ENCODE results near the gene C6orf15. TPM values are rescaled to one million over a fixed set of nuclear protein-coding genes. Genes with fewer than 3 reads are reported as not detected.

Gene C6orf15
- total RNA-seq, 4 donors from 2014 or later, result not detected

DNA sequence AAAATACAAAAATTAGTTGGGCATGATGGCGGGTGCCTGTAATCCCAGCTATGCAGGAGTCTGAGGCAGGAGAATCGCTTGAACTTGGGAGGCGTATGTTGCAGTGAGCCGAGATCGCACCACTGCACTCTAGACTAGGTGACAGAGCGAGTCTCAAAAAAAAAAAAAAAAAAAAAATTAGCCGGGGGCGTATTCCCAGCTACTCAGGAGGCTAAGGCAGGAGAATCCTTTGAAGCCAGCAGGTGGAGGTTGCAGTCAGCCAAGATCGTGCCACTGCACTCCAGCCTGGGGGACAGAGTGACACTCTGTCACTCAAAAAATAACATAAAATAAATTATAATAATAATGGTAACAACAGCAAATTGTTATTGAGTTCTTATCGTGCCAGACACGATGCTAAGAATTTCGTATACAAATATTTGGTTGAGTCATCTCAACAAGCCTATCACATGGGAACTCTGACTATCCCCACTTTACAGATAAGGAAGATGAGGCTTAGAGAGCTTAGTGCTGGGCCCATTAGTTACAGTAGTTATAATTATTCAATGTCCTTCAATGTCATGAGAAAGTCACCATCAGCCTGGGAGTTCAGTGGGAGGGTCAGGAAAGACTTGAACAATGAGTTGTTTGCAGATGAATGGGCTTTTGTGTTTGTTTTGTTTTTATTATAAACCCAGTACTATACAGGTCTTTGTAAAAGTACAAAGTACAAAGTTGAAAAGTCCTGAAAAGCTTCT lies 19.4 kb downstream of the C6orf15 start:
- no peak overlapping the region for H3K27ac ChIP-seq (replicated peaks in 1 of 4)
- TF ChIP-seq POLR2A (IDR thresholded peaks at IDR 0.05; ENCODE audit: low read depth) (no peak), CTCF (IDR thresholded peaks at IDR 0.05) (no peak), POLR2AphosphoS5 (IDR thresholded peaks at IDR 0.05) (no peak), EP300 (IDR thresholded peaks at IDR 0.05) (no peak)
- no peaks in the 10 kb centered on the region for H3K36me3 ChIP-seq
- no peak overlapping the region for H3K4me3 ChIP-seq
- no peak for DNase-seq (ENCODE audit: extremely low spot score)
- H3K4me1 ChIP-seq, result peaks cover 4 to 18% (median 10%) of the 10 kb centered on the region in 4 donors
- WGBS, result 87% methylated on average over 12 of the region's 12 CpGs
- H3K27me3 ChIP-seq, result no peaks in the 10 kb centered on the region
- intact Hi-C loops (cut with DNase I), result no loop called here
- no peaks in the 10 kb centered on the region for H3K9me3 ChIP-seq

DNA sequence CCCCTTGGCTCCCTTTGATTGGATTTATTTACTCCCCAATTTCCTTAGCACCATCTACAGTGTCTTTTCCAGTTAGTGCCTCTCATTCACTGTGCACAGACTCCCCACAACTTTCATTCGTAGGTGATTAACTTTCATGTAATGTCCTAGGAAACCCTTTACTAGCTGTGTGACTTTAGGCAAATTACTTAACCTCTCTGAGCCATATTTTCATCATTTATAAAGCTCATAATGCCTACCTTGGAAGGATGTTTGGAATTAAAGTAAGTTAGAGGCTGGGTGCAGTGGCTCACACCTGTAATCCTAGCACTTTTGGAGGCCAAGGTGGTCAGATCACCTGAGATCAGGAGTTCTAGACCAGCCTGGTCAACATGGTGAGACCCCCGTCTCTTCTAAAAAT lies 20.1 kb downstream of the C6orf15 start:
- no peaks in the 10 kb centered on the region for H3K9me3 ChIP-seq
- TF ChIP-seq EP300 (IDR thresholded peaks at IDR 0.05) (no peak), POLR2AphosphoS5 (IDR thresholded peaks at IDR 0.05) (no peak), CTCF (IDR thresholded peaks at IDR 0.05) (no peak), POLR2A (IDR thresholded peaks at IDR 0.05; ENCODE audit: low read depth) (no peak)
- DNase-seq (ENCODE audit: extremely low spot score), result no peak
- 98% methylated on average over 2 of the region's 2 CpGs for WGBS
- H3K4me1 ChIP-seq, result peaks cover 9 to 19% (median 11%) of the 10 kb centered on the region in 4 donors
- H3K4me3 ChIP-seq, result no peak overlapping the region
- no peaks in the 10 kb centered on the region for H3K36me3 ChIP-seq
- no peak overlapping the region for H3K27ac ChIP-seq (replicated peaks in 1 of 4)
- intact Hi-C loops (cut with DNase I), result no loop called here
- H3K27me3 ChIP-seq, result no peaks in the 10 kb centered on the region

GRCh38 chr6:31091680-31092079 lies 20.7 kb downstream of the C6orf15 start:
- no peak for TF ChIP-seq CTCF (IDR thresholded peaks at IDR 0.05)
- no peak for TF ChIP-seq EP300 (IDR thresholded peaks at IDR 0.05)
- no peak for TF ChIP-seq POLR2A (IDR thresholded peaks at IDR 0.05; ENCODE audit: low read depth)
- no peak for TF ChIP-seq POLR2AphosphoS5 (IDR thresholded peaks at IDR 0.05)
- peaks cover 10 to 24% (median 13%) of the 10 kb centered on the region in 4 donors for H3K4me1 ChIP-seq
- 48% methylated on average over 3 of the region's 3 CpGs for WGBS
- no peaks in the 10 kb centered on the region for H3K27me3 ChIP-seq
- no peak overlapping the region for H3K27ac ChIP-seq (replicated peaks in 1 of 4)
- H3K9me3 ChIP-seq, result no peaks in the 10 kb centered on the region
- intact Hi-C loops (cut with DNase I), result no loop called here
- DNase-seq (ENCODE audit: extremely low spot score), result no peak
- no peaks in the 10 kb centered on the region for H3K36me3 ChIP-seq
- H3K4me3 ChIP-seq, result no peak overlapping the region

GRCh38 chr6:31090973-31091364 lies 21.4 kb downstream of the C6orf15 start:
- Histone ChIP-seq H3K4me3 (no peak overlapping the region), H3K9me3 (no peaks in the 10 kb centered on the region), H3K4me1 (peaks cover 10 to 24% (median 13%) of the 10 kb centered on the region in 4 donors), H3K36me3 (no peaks in the 10 kb centered on the region), H3K27ac (replicated peaks in 1 of 4) (no peak overlapping the region), H3K27me3 (no peaks in the 10 kb centered on the region)
- intact Hi-C loops (cut with DNase I), result no loop called here
- DNase-seq (ENCODE audit: extremely low spot score), result no peak
- 78% methylated on average over 6 of the region's 6 CpGs for WGBS
- TF ChIP-seq EP300 (IDR thresholded peaks at IDR 0.05), result no peak
- TF ChIP-seq CTCF (IDR thresholded peaks at IDR 0.05), result no peak
- TF ChIP-seq POLR2AphosphoS5 (IDR thresholded peaks at IDR 0.05), result no peak
- TF ChIP-seq POLR2A (IDR thresholded peaks at IDR 0.05; ENCODE audit: low read depth), result no peak
